SH-SY5Y (cell line): ENCODE measurements around the gene NEK1.

Experiments
- GATA2 ChIP-seq: IDR thresholded peaks from 2 replicates; pipeline ENCODE4 v1.6.1; 2011; ENCODE audit warnings: mild to moderate bottlenecking, low read depth, low read length
- GATA3 ChIP-seq: IDR thresholded peaks from 2 replicates; pipeline ENCODE4 v1.6.1; 2011; ENCODE audit warnings: low read depth, mild to moderate bottlenecking, low read length, moderate library complexity

Gene NEK1

GRCh38 chr4:169611991-169612870 lies at the start of gene NEK1:
Gene NEK1, minus strand, starts transcription at chr4:169612583. Its CDS starts 9,953 bp downstream, at chr4:169602630.
- no peak for TF ChIP-seq GATA2
- no peak for TF ChIP-seq GATA3

GRCh38 chr4:169661761-169662160 lies 49.4 kb upstream of the NEK1 start:
- TF ChIP-seq GATA3, result no peak
- TF ChIP-seq GATA2, result no peak

- no peak for TF ChIP-seq GATA2
- no peak for TF ChIP-seq GATA3
These were observed 48.5 kb upstream of the NEK1 start for GRCh38 chr4:169660929-169661328.

GRCh38 chr4:169659716-169660670 lies 47.6 kb upstream of the NEK1 start:
- TF ChIP-seq GATA2 (peak; percentile 92), GATA3 (peak; percentile 34; the same call in 1 of the 2 replicates)

- no peak for TF ChIP-seq GATA2
- TF ChIP-seq GATA3, result no peak
These were observed 46.8 kb upstream of the NEK1 start for GRCh38 chr4:169658975-169659715.

GRCh38 chr4:169658196-169658595 lies 45.8 kb upstream of the NEK1 start:
- TF ChIP-seq GATA2 (no peak), GATA3 (no peak)

GRCh38 chr4:169657470-169658107 lies 45.2 kb upstream of the NEK1 start:
- TF ChIP-seq GATA2 (no peak), GATA3 (no peak)

- no peak for TF ChIP-seq GATA2
- TF ChIP-seq GATA3, result no peak
These were observed 43.0 kb upstream of the NEK1 start for GRCh38 chr4:169655401-169655800.

GRCh38 chr4:169652535-169652934 lies 40.2 kb upstream of the NEK1 start:
- TF ChIP-seq GATA2, result no peak
- no peak for TF ChIP-seq GATA3

GRCh38 chr4:169650227-169650936 lies 38.0 kb upstream of the NEK1 start:
- no peak for TF ChIP-seq GATA2
- no peak for TF ChIP-seq GATA3

- TF ChIP-seq GATA3, result no peak
- no peak for TF ChIP-seq GATA2
These were observed 37.3 kb upstream of the NEK1 start for GRCh38 chr4:169649545-169650226.

- TF ChIP-seq GATA2 (no peak), GATA3 (no peak)
These were observed 33.2 kb upstream of the NEK1 start for GRCh38 chr4:169645627-169646026.
